Measurements from ENCODE around the gene ADAM17. TPM values are rescaled to one million over a fixed set of nuclear protein-coding genes. Genes with fewer than 3 reads are reported as not detected.

Gene ADAM17
- polyA plus RNA-seq, 1 of the 3 experiments (the other 2 are of a cell fraction), result 17.1 TPM

GRCh38 chr2:9539531-9539930, 16.1 kb downstream of the ADAM17 start:
- H3K9me3 ChIP-seq, result no peaks in the 10 kb centered on the region
- no peak for DNase-seq
- H3K36me3 ChIP-seq (replicated peaks in 1 of 2; ENCODE audit: control insufficient read depth in 1 of 2, insufficient read depth in 2 of 2, low read length in 1 of 2), result peaks cover 22 to 40% of the 10 kb centered on the region in 2 experiments
- H3K27ac ChIP-seq (ENCODE audit: low read depth in 2 of 2, low read length in 1 of 2), result peak overlapping the region in 1 of 2 experiments; percentile 85; a peak in 1 of 4 replicates
- peaks cover 17% of the 10 kb centered on the region; the same call in 1 of the 2 replicates for H4K20me1 ChIP-seq (ENCODE audit: insufficient read depth)
- H3K27me3 ChIP-seq (ENCODE audit: insufficient read depth), result no peaks in the 10 kb centered on the region
- WGBS (ENCODE audit: low lambda C conversion rate), result 88% methylated on average over 5 of the region's 5 CpGs
- H3K4me1 ChIP-seq (ENCODE audit: control insufficient read depth in 1 of 2, insufficient read depth in 2 of 2, low read depth in 1 of 2, low read length in 1 of 2), result peaks cover 0 to 12% of the 10 kb centered on the region in 2 experiments; a peak in 2 of 4 replicates
- H3K4me2 ChIP-seq, result no peak overlapping the region
- no peak overlapping the region for H2AFZ ChIP-seq (ENCODE audit: low read depth)
- POLR2A ChIA-PET, result interaction anchor here (1.9 kb wide), 1 partner anchor 16 kb away, joined by 5 read pairs; the partner anchor contains the start of gene ADAM17
- H3K9me2 ChIP-seq, result no peaks in the 10 kb centered on the region
- H3F3A ChIP-seq (replicated peaks; ENCODE audit: insufficient read depth), result peaks cover 9% of the 10 kb centered on the region
- CTCF ChIA-PET, result interaction anchor here (1.0 to 1.9 kb wide), 3 partner anchors 13 to 118 kb away, joined by 3 to 4 read pairs (median 4); partner anchors contain the start of gene ADAM17
- H3K9ac ChIP-seq, result no peak overlapping the region
- peaks cover 82% of the 10 kb centered on the region for H3K79me2 ChIP-seq (ENCODE audit: insufficient read depth)
- H3K4me3 ChIP-seq (ENCODE audit: low read depth in 2 of 2, low read length in 1 of 2), result no peak overlapping the region
- TF ChIP-seq MAX (IDR thresholded peaks at IDR 0.05; ENCODE audit: low read depth) (no peak), TAF1 (IDR thresholded peaks at IDR 0.05; ENCODE audit: borderline replicate concordance, low read depth, low read length) (no peak), MEF2A (IDR thresholded peaks at IDR 0.05; ENCODE audit: borderline replicate concordance, low read depth) (no peak), FOXM1 (IDR thresholded peaks at IDR 0.05; ENCODE audit: low read depth) (no peak), IRF3 (IDR thresholded peaks at IDR 0.05; ENCODE audit: low read depth, low read length) (no peak), SMC3 (IDR thresholded peaks at IDR 0.05; ENCODE audit: low read depth, low read length) (no peak), RAD21 (IDR thresholded peaks at IDR 0.05; ENCODE audit: low read length) (no peak)

DNA sequence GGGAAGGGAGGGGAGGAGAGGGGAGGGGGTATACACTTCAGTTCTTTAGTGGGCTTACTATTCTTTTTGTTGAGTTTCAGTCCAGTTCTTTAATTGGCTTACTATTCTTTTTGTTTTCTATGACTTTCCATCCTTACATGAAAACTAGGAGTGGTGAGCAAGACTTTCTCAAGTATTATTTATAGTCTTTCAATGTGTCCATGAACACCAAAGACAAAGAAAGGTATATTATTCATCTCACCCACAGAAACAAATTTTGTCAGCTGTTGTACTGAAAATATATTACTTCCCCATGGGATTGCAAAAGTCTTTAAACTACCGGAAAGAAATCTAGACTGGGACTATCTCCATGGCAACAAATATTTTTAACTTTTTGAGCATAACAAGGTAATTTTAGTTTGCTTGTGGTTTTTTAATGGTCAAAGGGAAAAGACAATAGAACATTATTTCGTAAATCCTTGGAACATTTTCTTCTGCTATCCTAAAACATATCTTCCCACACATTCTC, 17.6 kb downstream of the ADAM17 start:
- H3K27ac ChIP-seq (ENCODE audit: low read depth in 2 of 2, low read length in 1 of 2), result peak overlapping the region; percentile 14 to 85; a peak in 3 of 4 replicates
- no peak overlapping the region for H3K4me2 ChIP-seq
- POLR2A ChIA-PET, result no interaction called here

More for the DNA sequence above, 17.6 kb downstream of the ADAM17 start:
- Histone ChIP-seq H3K9ac (peak overlapping the region; percentile 26; the same call in 1 of the 2 replicates), H3K36me3 (replicated peaks in 1 of 2; ENCODE audit: control insufficient read depth in 1 of 2, insufficient read depth in 2 of 2, low read length in 1 of 2) (peaks cover 26 to 51% of the 10 kb centered on the region in 2 experiments), H2AFZ (ENCODE audit: low read depth) (no peak overlapping the region), H3K27me3 (ENCODE audit: insufficient read depth) (no peaks in the 10 kb centered on the region), H3K79me2 (ENCODE audit: insufficient read depth) (peaks cover 82% of the 10 kb centered on the region), H4K20me1 (ENCODE audit: insufficient read depth) (peaks cover 4% of the 10 kb centered on the region; the same call in 1 of the 2 replicates), H3K9me2 (no peaks in the 10 kb centered on the region), H3K9me3 (no peaks in the 10 kb centered on the region), H3K4me1 (ENCODE audit: control insufficient read depth in 1 of 2, insufficient read depth in 2 of 2, low read depth in 1 of 2, low read length in 1 of 2) (peaks cover 0 to 12% of the 10 kb centered on the region in 2 experiments; a peak in 2 of 4 replicates), H3K4me3 (ENCODE audit: low read depth in 2 of 2, low read length in 1 of 2) (no peak overlapping the region), H3F3A (replicated peaks; ENCODE audit: insufficient read depth) (peaks cover 9% of the 10 kb centered on the region)
- peak; percentile 15; the same call in 1 of the 2 replicates for TF ChIP-seq PBX3 (IDR thresholded peaks at IDR 0.05)
- no peak for TF ChIP-seq GABPA (IDR thresholded peaks at IDR 0.05; ENCODE audit: low read depth)
- DNase-seq, result no peak
- 29% methylated on average over 2 of the region's 2 CpGs for WGBS (ENCODE audit: low lambda C conversion rate)
- CTCF ChIA-PET, result interaction anchor here (0.7 to 1.2 kb wide), 2 partner anchors 32 to 772 kb away, joined by 3 read pairs; no protein-coding TSS in a partner anchor
